ENCODE results near the gene AFF2. TPM values are rescaled to one million over a fixed set of nuclear protein-coding genes. Genes with fewer than 3 reads are reported as not detected.

AFF2 gene
- total RNA-seq, 2 experiments from 2014 or later, result 1.7 to 2.0 TPM

DNA sequence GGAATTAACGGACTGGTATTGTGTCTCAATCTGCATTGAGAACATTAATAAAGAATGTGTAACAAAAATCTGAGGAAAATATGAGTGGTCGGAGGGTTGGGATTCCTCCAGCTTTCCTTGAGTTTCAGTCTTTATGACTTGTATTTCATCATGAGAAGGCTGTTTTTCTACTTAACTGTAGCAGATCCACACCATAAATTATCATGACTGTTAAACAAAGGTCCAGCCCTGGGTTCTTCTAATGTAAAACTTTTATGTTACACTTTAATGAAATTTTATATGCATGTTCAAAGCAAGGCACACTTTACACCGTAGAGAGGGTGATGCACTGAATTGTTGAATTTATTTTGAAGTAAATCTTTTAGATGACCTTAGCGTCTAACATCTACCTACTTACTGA lies 7.0 kb downstream of the AFF2 start:
- Mint-ChIP-seq H3K9me3 (no peaks in the 10 kb centered on the region), H3K4me1 (ENCODE audit: low read depth) (no peaks in the 10 kb centered on the region), H3K27ac (no peak overlapping the region), H3K36me3 (ENCODE audit: low read depth) (no peaks in the 10 kb centered on the region), H3K4me3 (no peak overlapping the region), H3K27me3 (ENCODE audit: low read depth) (no peaks in the 10 kb centered on the region)
- intact Hi-C loops (cut with micrococcal nuclease), result no loop called here
- CTCF ChIA-PET, result no interaction called here
- no peak for DNase-seq

DNA sequence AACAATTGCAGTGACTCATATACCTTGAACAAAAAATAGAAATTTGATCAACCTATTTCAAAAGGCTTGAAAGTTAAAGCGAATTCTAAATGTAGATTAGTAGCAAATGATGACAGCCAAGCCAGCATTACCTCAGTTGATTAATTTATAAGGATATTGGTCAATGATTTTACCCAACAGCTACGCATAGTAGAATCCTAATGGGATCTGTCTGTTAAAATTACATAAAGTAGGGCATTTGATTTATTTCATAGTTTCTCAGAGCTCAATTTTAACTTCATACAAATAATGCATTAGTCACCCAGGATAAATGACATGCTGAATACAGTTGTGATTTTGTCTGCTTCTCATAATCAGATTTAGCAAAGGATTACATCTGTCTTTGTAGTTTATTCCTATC lies 12.0 kb downstream of the AFF2 start:
- intact Hi-C loops (cut with micrococcal nuclease), result no loop called here
- Mint-ChIP-seq H3K4me3 (no peak overlapping the region), H3K27me3 (ENCODE audit: low read depth) (no peaks in the 10 kb centered on the region), H3K36me3 (ENCODE audit: low read depth) (no peaks in the 10 kb centered on the region), H3K9me3 (no peaks in the 10 kb centered on the region), H3K4me1 (ENCODE audit: low read depth) (no peaks in the 10 kb centered on the region), H3K27ac (no peak overlapping the region)
- no peak for DNase-seq
- CTCF ChIA-PET, result no interaction called here

DNA sequence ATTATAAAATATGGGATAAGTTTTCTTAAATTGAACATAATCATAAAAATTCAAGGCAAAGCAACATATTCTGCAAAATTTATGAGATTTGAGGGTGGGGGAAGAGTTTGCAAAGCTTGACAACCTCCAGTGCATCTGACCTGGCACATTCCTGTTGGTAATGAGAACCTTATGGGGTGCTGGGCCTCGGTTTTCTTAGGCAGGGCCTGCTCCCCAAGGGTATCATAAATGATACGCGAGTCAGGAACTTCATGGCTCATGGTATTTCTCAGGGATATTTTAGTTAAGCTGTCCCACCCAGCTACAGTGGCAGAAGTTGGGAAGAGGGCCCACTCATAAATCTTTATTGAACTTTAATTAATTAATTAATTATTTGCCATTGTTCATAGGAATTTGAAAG lies 13.2 kb downstream of the AFF2 start:
- Mint-ChIP-seq H3K9me3 (no peaks in the 10 kb centered on the region), H3K36me3 (ENCODE audit: low read depth) (no peaks in the 10 kb centered on the region), H3K4me1 (ENCODE audit: low read depth) (no peaks in the 10 kb centered on the region), H3K4me3 (no peak overlapping the region), H3K27me3 (ENCODE audit: low read depth) (no peaks in the 10 kb centered on the region), H3K27ac (no peak overlapping the region)
- intact Hi-C loops (cut with micrococcal nuclease), result no loop called here
- CTCF ChIA-PET, result no interaction called here
- no peak for DNase-seq

DNA sequence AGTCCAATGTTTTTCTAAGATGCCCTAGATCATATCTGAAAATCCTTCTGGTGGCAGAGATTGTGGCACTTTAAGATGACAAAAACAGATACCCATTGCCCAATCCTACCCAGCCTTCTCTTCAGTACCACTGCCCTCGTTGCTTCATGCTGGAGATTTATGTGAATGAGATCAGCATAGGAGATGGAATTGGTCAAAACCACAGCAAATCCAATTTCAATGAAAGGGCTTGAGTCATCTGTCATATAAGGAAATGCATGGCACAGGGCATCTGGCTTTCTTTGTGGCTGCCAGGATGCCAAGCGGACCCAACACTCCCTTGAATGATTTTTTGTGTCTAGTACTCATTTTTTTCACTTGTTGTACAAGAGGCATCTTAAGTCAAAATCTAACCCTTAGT lies 16.8 kb downstream of the AFF2 start:
- H3K4me3 Mint-ChIP-seq, result no peak overlapping the region
- H3K9me3 Mint-ChIP-seq, result no peaks in the 10 kb centered on the region
- H3K36me3 Mint-ChIP-seq (ENCODE audit: low read depth), result no peaks in the 10 kb centered on the region
- H3K27me3 Mint-ChIP-seq (ENCODE audit: low read depth), result no peaks in the 10 kb centered on the region
- CTCF ChIA-PET, result no interaction called here
- intact Hi-C loops (cut with micrococcal nuclease), result no loop called here
- H3K4me1 Mint-ChIP-seq (ENCODE audit: low read depth), result no peaks in the 10 kb centered on the region
- DNase-seq, result no peak
- H3K27ac Mint-ChIP-seq, result no peak overlapping the region

GRCh38 chrX:148522006-148522405 lies 21.6 kb downstream of the AFF2 start:
- CTCF ChIA-PET, result no interaction called here
- no peaks in the 10 kb centered on the region for H3K4me1 Mint-ChIP-seq (ENCODE audit: low read depth)
- no peaks in the 10 kb centered on the region for H3K36me3 Mint-ChIP-seq (ENCODE audit: low read depth)
- no peak for DNase-seq
- no peak overlapping the region for H3K27ac Mint-ChIP-seq
- H3K4me3 Mint-ChIP-seq, result no peak overlapping the region
- H3K9me3 Mint-ChIP-seq, result no peaks in the 10 kb centered on the region
- intact Hi-C loops (cut with micrococcal nuclease), result no loop called here
- H3K27me3 Mint-ChIP-seq (ENCODE audit: low read depth), result no peaks in the 10 kb centered on the region

GRCh38 chrX:148523303-148524080 lies 23.1 kb downstream of the AFF2 start:
- no peak for DNase-seq
- intact Hi-C loops (cut with micrococcal nuclease), result no loop called here
- Mint-ChIP-seq H3K4me1 (ENCODE audit: low read depth) (no peaks in the 10 kb centered on the region), H3K36me3 (ENCODE audit: low read depth) (no peaks in the 10 kb centered on the region), H3K27me3 (ENCODE audit: low read depth) (no peaks in the 10 kb centered on the region), H3K4me3 (no peak overlapping the region), H3K9me3 (no peaks in the 10 kb centered on the region), H3K27ac (no peak overlapping the region)
- CTCF ChIA-PET, result no interaction called here

- peak; percentile 8 for DNase-seq
- intact Hi-C loops (cut with micrococcal nuclease), result no loop called here
- no peak overlapping the region for H3K4me3 Mint-ChIP-seq
- H3K27ac Mint-ChIP-seq, result no peak overlapping the region
- no peaks in the 10 kb centered on the region for H3K9me3 Mint-ChIP-seq
- H3K4me1 Mint-ChIP-seq (ENCODE audit: low read depth), result no peaks in the 10 kb centered on the region
- H3K27me3 Mint-ChIP-seq (ENCODE audit: low read depth), result no peaks in the 10 kb centered on the region
- no peaks in the 10 kb centered on the region for H3K36me3 Mint-ChIP-seq (ENCODE audit: low read depth)
- CTCF ChIA-PET, result interaction anchor here (0.7 to 2.0 kb wide), 8 partner anchors 10 to 330 kb away, joined by 3 to 6 read pairs (median 3); no protein-coding TSS in a partner anchor
These were observed 30.2 kb downstream of the AFF2 start for GRCh38 chrX:148530464-148531077.

- Mint-ChIP-seq H3K36me3 (ENCODE audit: low read depth) (no peaks in the 10 kb centered on the region), H3K27me3 (ENCODE audit: low read depth) (no peaks in the 10 kb centered on the region), H3K27ac (no peak overlapping the region), H3K4me3 (no peak overlapping the region), H3K4me1 (ENCODE audit: low read depth) (peaks cover 3% of the 10 kb centered on the region), H3K9me3 (no peaks in the 10 kb centered on the region)
- CTCF ChIA-PET, result no interaction called here
- no peak for DNase-seq
- intact Hi-C loops (cut with micrococcal nuclease), result no loop called here
These were observed 33.9 kb downstream of the AFF2 start for GRCh38 chrX:148534291-148534690.

GRCh38 chrX:148535639-148536038 lies 35.2 kb downstream of the AFF2 start:
- Mint-ChIP-seq H3K27ac (no peak overlapping the region), H3K9me3 (no peaks in the 10 kb centered on the region), H3K36me3 (ENCODE audit: low read depth) (no peaks in the 10 kb centered on the region), H3K4me1 (ENCODE audit: low read depth) (peaks cover 3% of the 10 kb centered on the region), H3K4me3 (no peak overlapping the region), H3K27me3 (ENCODE audit: low read depth) (no peaks in the 10 kb centered on the region)
- DNase-seq, result no peak
- intact Hi-C loops (cut with micrococcal nuclease), result no loop called here
- CTCF ChIA-PET, result interaction anchor here (0.7 kb wide), 1 partner anchor 431 kb away, joined by 4 read pairs; no protein-coding TSS in a partner anchor

DNA sequence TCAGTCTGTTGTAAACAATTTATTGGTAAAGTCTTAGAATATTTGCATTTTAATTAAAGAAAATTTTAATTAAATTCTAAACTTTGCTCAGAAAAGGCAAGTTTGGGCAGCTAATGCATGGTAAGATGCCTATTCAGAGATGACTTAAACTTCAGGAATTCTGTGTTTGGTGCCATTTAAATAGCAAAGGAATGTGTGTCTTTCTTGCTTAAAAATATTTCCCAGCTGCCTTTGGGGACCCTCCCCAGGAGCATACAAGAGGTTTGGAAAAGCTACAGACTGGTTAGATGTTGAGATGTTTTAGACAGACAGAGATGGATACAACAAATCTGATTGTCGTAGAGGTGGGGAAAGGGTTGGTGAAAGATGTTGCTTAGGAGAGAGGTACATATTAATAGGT lies 36.5 kb downstream of the AFF2 start:
- Mint-ChIP-seq H3K4me3 (no peak overlapping the region), H3K27me3 (ENCODE audit: low read depth) (no peaks in the 10 kb centered on the region), H3K9me3 (no peaks in the 10 kb centered on the region), H3K27ac (no peak overlapping the region), H3K4me1 (ENCODE audit: low read depth) (peaks cover 3% of the 10 kb centered on the region), H3K36me3 (ENCODE audit: low read depth) (no peaks in the 10 kb centered on the region)
- CTCF ChIA-PET, result no interaction called here
- intact Hi-C loops (cut with micrococcal nuclease), result no loop called here
- no peak for DNase-seq

GRCh38 chrX:148537556-148538182 lies 37.3 kb downstream of the AFF2 start:
- Mint-ChIP-seq H3K9me3 (no peaks in the 10 kb centered on the region), H3K4me3 (no peak overlapping the region), H3K27ac (no peak overlapping the region), H3K36me3 (ENCODE audit: low read depth) (no peaks in the 10 kb centered on the region), H3K27me3 (ENCODE audit: low read depth) (no peaks in the 10 kb centered on the region), H3K4me1 (ENCODE audit: low read depth) (peaks cover 3% of the 10 kb centered on the region)
- intact Hi-C loops (cut with micrococcal nuclease), result no loop called here
- CTCF ChIA-PET, result no interaction called here
- DNase-seq, result no peak

DNA sequence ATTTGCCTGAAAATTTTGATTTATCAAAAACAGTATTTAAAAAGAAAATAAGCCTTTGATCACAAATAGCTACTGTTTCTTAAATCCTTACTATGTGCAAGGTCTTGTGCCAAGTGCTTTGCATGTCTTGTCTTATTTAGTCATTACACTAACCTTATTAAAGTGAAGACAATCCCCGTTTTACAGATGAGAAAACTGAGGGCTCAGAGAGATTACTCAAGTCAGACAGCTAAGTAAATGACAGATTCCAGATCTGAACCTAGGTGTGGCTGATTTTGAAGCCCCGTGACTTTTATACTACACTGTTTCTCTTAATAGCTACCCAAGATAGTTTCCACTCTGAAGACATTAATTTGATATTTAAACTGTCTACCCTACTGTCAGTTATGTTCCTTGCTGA lies 38.2 kb downstream of the AFF2 start:
- Mint-ChIP-seq H3K36me3 (ENCODE audit: low read depth) (no peaks in the 10 kb centered on the region), H3K27me3 (ENCODE audit: low read depth) (no peaks in the 10 kb centered on the region), H3K4me1 (ENCODE audit: low read depth) (peaks cover 3% of the 10 kb centered on the region), H3K27ac (no peak overlapping the region), H3K4me3 (no peak overlapping the region), H3K9me3 (no peaks in the 10 kb centered on the region)
- CTCF ChIA-PET, result no interaction called here
- intact Hi-C loops (cut with micrococcal nuclease), result no loop called here
- DNase-seq, result no peak

DNA sequence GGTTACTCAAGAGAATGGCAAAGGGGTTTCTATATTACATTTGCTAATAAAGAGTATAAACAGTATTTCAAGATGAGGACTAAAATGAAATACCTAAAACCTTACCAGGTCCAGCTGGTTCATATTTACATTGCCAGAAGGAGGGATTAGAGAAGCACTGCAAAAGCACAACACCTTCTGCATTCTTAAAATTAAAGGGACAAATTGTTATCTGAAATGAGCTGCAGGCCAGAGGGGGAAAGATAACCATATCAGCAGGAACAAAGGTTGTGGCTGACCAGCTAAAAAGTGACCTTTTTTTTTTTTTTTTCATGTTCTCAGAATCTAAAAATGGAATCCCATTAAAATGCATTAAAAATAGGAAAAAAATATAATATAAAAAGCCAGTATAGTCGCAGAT lies 39.7 kb downstream of the AFF2 start:
- H3K36me3 Mint-ChIP-seq (ENCODE audit: low read depth), result no peaks in the 10 kb centered on the region
- no peak for DNase-seq
- H3K27me3 Mint-ChIP-seq (ENCODE audit: low read depth), result no peaks in the 10 kb centered on the region
- intact Hi-C loops (cut with micrococcal nuclease), result no loop called here
- no peak overlapping the region for H3K4me3 Mint-ChIP-seq
- H3K4me1 Mint-ChIP-seq (ENCODE audit: low read depth), result peaks cover 3% of the 10 kb centered on the region
- CTCF ChIA-PET, result interaction anchor here (0.8 kb wide), 2 partner anchors 10 to 13 kb away, joined by 3 to 4 read pairs; no protein-coding TSS in a partner anchor
- H3K9me3 Mint-ChIP-seq, result no peaks in the 10 kb centered on the region
- no peak overlapping the region for H3K27ac Mint-ChIP-seq

Data from activated naive CD4-positive, alpha-beta T cell treated with anti-CD3 and anti-CD28 coated beads for 36 hours (primary cell).